ENCODE measurements around the gene IL17RE.

DNA sequence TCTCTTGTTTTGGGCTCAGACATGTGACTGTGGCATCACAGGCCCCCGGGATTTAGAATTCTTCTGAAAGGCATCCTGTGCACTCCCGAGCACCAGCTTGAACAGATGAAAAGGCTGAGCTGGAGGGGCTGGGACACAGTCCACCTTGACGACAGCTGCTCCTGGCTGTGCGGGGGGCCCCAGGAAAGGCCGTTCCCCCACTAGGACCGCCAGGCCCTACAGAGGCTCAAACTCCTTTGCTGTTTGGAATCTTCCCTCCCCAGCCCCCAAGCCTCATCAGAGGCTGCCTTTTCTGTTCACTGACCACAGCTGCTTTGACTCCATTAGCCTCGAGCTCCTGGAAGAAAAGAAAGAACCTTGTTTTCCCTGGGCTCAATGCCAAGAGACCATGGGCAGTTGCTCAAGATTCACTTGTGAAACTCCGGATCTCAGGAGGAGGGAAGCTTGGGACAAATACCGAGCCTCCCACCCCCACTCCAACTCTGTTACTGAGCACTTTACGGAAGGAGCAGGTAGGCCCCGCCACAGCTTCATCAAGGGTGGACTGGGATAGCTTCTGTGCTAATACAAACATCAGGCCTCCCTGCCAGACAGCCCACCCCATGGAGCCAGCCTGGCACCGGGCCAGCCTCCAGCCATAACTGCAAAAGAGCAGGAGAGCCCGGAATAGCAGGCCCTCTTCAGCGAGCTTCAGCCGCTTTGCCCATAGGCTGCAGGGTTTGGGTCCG lies 38.3 kb upstream of the IL17RE start:
- TF ChIP-seq, protein P1, sequence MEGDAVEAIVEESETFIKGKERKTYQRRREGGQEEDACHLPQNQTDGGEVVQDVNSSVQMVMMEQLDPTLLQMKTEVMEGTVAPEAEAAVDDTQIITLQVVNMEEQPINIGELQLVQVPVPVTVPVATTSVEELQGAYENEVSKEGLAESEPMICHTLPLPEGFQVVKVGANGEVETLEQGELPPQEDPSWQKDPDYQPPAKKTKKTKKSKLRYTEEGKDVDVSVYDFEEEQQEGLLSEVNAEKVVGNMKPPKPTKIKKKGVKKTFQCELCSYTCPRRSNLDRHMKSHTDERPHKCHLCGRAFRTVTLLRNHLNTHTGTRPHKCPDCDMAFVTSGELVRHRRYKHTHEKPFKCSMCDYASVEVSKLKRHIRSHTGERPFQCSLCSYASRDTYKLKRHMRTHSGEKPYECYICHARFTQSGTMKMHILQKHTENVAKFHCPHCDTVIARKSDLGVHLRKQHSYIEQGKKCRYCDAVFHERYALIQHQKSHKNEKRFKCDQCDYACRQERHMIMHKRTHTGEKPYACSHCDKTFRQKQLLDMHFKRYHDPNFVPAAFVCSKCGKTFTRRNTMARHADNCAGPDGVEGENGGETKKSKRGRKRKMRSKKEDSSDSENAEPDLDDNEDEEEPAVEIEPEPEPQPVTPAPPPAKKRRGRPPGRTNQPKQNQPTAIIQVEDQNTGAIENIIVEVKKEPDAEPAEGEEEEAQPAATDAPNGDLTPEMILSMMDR (IDR thresholded peaks at IDR 0.05): no peak
- TF ChIP-seq POLR2A (IDR thresholded peaks at IDR 0.05) (no peak), POLR2AphosphoS5 (IDR thresholded peaks at IDR 0.05) (peak in 2 of 3 donors; percentile 41 to 75)

Measured in breast epithelium (tissue), 3 donors.